ENCODE data around the gene INPP5A. TPM values are rescaled to one million over a fixed set of nuclear protein-coding genes. Genes with fewer than 3 reads are reported as not detected.

INPP5A gene
- total RNA-seq, 1 donor from 2014 or later, result 103 TPM

Other genes with a start within 250 kb of the INPP5A start
- gene STK32C, start 229.8 kb upstream of the INPP5A start, total RNA-seq (ENCODE audit: insufficient read depth, low replicate concordance), result not detected
- 4.6 TPM for gene LRRC27, start 205.6 kb upstream of the INPP5A start, total RNA-seq (ENCODE audit: insufficient read depth, low replicate concordance)
- 9.1 TPM for gene PWWP2B, start 140.6 kb upstream of the INPP5A start, total RNA-seq (ENCODE audit: insufficient read depth, low replicate concordance)
- not detected for gene NKX6-2, start 248.4 kb downstream of the INPP5A start, total RNA-seq (ENCODE audit: insufficient read depth, low replicate concordance)

Data from umbilical cord (tissue), 1 donor.